GM08714 (cell line): Measurements from ENCODE around the gene CCDC141.
"Not testable (repeated sequence)": the region's sequence is repeated elsewhere in the genome, so short reads cannot be mapped to it uniquely, and the experiment has no call there.

ENCODE experiments used
- H3K4me3 ChIP-seq: fragments of 200-500 bp; sonication (Bioruptor generic); 2 replicates; pipeline ENCODE4 v1.5.1; 2014; ENCODE audit warnings: mild to moderate bottlenecking, low read length, inconsistent platforms
- ZNF274 ChIP-seq: IDR thresholded peaks from 2 replicates; pipeline ENCODE4 v1.6.1; 2012; ENCODE audit warnings: mild to moderate bottlenecking, low read depth, low read length

The CCDC141 gene

GRCh38 chr2:179005976-179006375, 44.0 kb downstream of the CCDC141 start:
- H3K4me3 ChIP-seq: no peak overlapping the region
- no peak for TF ChIP-seq ZNF274

- TF ChIP-seq ZNF274: no peak
- no peak overlapping the region for H3K4me3 ChIP-seq
These were observed 50.5 kb downstream of the CCDC141 start for GRCh38 chr2:178999476-178999875.

GRCh38 chr2:178998539-178998938, 51.4 kb downstream of the CCDC141 start:
- TF ChIP-seq ZNF274: no peak
- no peak overlapping the region for H3K4me3 ChIP-seq

- no peak for TF ChIP-seq ZNF274
- H3K4me3 ChIP-seq: no peak overlapping the region
These were observed 52.5 kb downstream of the CCDC141 start for GRCh38 chr2:178997477-178997876.

- TF ChIP-seq ZNF274: no peak
These were observed 52.9 kb downstream of the CCDC141 start for GRCh38 chr2:178997067-178997466.

GRCh38 chr2:178994264-178994663, 55.7 kb downstream of the CCDC141 start:
- no peak for TF ChIP-seq ZNF274
- H3K4me3 ChIP-seq: no peak overlapping the region

More at GRCh38 chr2:178997067-178997466, 52.9 kb downstream of the CCDC141 start:
- H3K4me3 ChIP-seq: no peak overlapping the region

- TF ChIP-seq ZNF274: no peak
These were observed 56.1 kb downstream of the CCDC141 start for GRCh38 chr2:178993788-178994187.

GRCh38 chr2:178992719-178993118, 57.2 kb downstream of the CCDC141 start:
- not testable (repeated sequence) for H3K4me3 ChIP-seq

More at GRCh38 chr2:178993788-178994187, 56.1 kb downstream of the CCDC141 start:
- no peak overlapping the region for H3K4me3 ChIP-seq

GRCh38 chr2:178990533-178991241, 59.2 kb downstream of the CCDC141 start:
- H3K4me3 ChIP-seq: peak overlapping the region; percentile 45; the same call in 1 of the 2 replicates
- TF ChIP-seq ZNF274: no peak

- H3K4me3 ChIP-seq: not testable (repeated sequence)
These were observed 60.5 kb downstream of the CCDC141 start for GRCh38 chr2:178989424-178989823.

- H3K4me3 ChIP-seq: not testable (repeated sequence)
These were observed 67.3 kb downstream of the CCDC141 start for GRCh38 chr2:178982652-178983051.

GRCh38 chr2:178980815-178981214, 69.1 kb downstream of the CCDC141 start:
- no peak overlapping the region for H3K4me3 ChIP-seq
- TF ChIP-seq ZNF274: no peak

GRCh38 chr2:178978667-178979066, 71.3 kb downstream of the CCDC141 start:
- no peak overlapping the region for H3K4me3 ChIP-seq
- TF ChIP-seq ZNF274: no peak

- no peak overlapping the region for H3K4me3 ChIP-seq
- no peak for TF ChIP-seq ZNF274
These were observed 73.6 kb downstream of the CCDC141 start for GRCh38 chr2:178976351-178976750.

GRCh38 chr2:178962805-178963433, 87.0 kb downstream of the CCDC141 start:
- H3K4me3 ChIP-seq: no peak overlapping the region
- no peak for TF ChIP-seq ZNF274

GRCh38 chr2:178962152-178962551, 87.8 kb downstream of the CCDC141 start:
- H3K4me3 ChIP-seq: no peak overlapping the region
- TF ChIP-seq ZNF274: no peak
